Measurements from ENCODE around the gene PRKCH.

- TF ChIP-seq EZH2phosphoT487 (IDR thresholded peaks at IDR 0.05; ENCODE audit: insufficient read depth, low read depth) = no peak
- no peak for TF ChIP-seq EZH2 (IDR thresholded peaks at IDR 0.05; ENCODE audit: insufficient read depth, poor library complexity, severe bottlenecking)
Measured at GRCh38 chr14:61495809-61496208, 174.4 kb downstream of the PRKCH start.

Data from GM23248 (cell line).